Natural killer cell treated with Interleukin-12 subunit alpha and Interleukin-12 subunit beta and Interleukin-15 and Interleukin-18, amount 100 ng/mL, for 72 hours (primary cell): ENCODE measurements around the gene BTBD17. TPM values are rescaled to one million over a fixed set of nuclear protein-coding genes. Genes with fewer than 3 reads are reported as not detected.

ENCODE experiments used
- total RNA-seq, 2 donors: library from RNA; stranded (reverse); gene quantifications; one replicate each; pipeline ENCODE4 v1.2.3, GENCODE V29; 2022

BTBD17 gene
- total RNA-seq, 2 donors from 2014 or later: not detected

Other genes starting within 250 kb of the BTBD17 start
- 100 to 1,000 TPM; 593 to 982 TPM for gene RPL38, start 158.2 kb downstream of the BTBD17 start, total RNA-seq
- gene TTYH2, start 148.3 kb downstream of the BTBD17 start, total RNA-seq: 1 to 10 TPM; 1.5 to 1.9 TPM
- gene DNAI2, start 87.6 kb downstream of the BTBD17 start, total RNA-seq: not detected
- gene KIF19, start 35.6 kb downstream of the BTBD17 start, total RNA-seq: under 1 TPM in 1 of 2 donors, not detected in 1; 0.29 TPM
- not detected for gene GPR142, start 5.6 kb upstream of the BTBD17 start, total RNA-seq
- gene GPRC5C, start 70.2 kb upstream of the BTBD17 start, total RNA-seq: under 1 TPM in 1 of 2 donors, not detected in 1; 0.25 TPM
- 10 to 100 TPM; 17.6 to 43.7 TPM for gene CD300A, start 104.8 kb upstream of the BTBD17 start, total RNA-seq
- under 1 TPM; 0.17 to 0.39 TPM for gene CD300LB, start 169.6 kb upstream of the BTBD17 start, total RNA-seq
- 1 to 10 TPM; 1.5 to 5.8 TPM for gene CD300C, start 184.2 kb upstream of the BTBD17 start, total RNA-seq
- not detected for gene CD300H, start 205.6 kb upstream of the BTBD17 start, total RNA-seq
- gene CD300LD, start 230.4 kb upstream of the BTBD17 start, total RNA-seq: not detected